A673 (cell line): ENCODE results near the gene TOLLIP.

Experiments
- EZH2 ChIP-seq: fragments of 200-600 bp; sonication (generic); IDR thresholded peaks from 2 replicates; pipeline ENCODE4 v1.6.1; 2017; ENCODE audit warnings: borderline replicate concordance, low read depth, mild to moderate bottlenecking, mixed read lengths, antibody characterized with exemption, low read length; ENCODE audit not compliant: poor library complexity, severe bottlenecking
- TF ChIP-seq, protein P1 (sequence below): fragments of 300-800, 200-600 bp; sonication (generic); conservative IDR thresholded peaks from 2 replicates; pipeline ENCODE4 v1.5.1; 2017; ENCODE audit warnings: low read depth, mild to moderate bottlenecking, antibody characterized with exemption, low read length, moderate library complexity, mixed read lengths

DNA sequence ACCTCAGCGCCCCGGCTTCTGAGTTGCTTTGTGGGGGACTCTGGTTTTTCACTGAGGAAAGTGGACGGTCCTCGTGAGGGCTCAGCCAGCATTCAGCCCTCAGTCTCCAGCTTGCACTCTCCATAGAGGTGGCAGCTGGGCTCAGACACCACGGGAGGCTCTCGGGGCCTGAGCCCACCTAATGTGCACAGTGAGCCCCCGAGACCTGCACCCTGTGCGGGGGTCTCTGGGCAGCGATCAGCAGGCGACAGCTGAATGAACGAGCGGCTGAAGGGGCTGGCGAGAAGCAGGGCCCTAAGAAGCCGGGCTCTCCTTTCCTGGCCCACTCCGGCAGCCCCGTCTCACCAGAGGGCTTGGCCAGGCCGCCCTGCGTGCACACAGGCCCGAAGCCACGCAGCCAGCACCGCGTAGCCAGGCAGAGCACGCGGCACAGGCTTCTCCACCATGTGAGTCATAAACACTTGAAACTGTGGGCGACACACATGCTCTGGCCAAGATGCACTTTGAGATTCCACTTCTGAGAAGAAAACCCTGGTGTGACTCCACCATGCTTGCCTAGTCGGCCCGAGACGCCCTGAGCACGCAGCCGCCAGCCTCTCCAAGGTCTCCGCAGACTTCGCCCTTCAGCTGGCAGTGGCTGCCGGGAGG lies 28.0 kb downstream of the TOLLIP start:
- no peak for TF ChIP-seq EZH2
- TF ChIP-seq, protein P1, sequence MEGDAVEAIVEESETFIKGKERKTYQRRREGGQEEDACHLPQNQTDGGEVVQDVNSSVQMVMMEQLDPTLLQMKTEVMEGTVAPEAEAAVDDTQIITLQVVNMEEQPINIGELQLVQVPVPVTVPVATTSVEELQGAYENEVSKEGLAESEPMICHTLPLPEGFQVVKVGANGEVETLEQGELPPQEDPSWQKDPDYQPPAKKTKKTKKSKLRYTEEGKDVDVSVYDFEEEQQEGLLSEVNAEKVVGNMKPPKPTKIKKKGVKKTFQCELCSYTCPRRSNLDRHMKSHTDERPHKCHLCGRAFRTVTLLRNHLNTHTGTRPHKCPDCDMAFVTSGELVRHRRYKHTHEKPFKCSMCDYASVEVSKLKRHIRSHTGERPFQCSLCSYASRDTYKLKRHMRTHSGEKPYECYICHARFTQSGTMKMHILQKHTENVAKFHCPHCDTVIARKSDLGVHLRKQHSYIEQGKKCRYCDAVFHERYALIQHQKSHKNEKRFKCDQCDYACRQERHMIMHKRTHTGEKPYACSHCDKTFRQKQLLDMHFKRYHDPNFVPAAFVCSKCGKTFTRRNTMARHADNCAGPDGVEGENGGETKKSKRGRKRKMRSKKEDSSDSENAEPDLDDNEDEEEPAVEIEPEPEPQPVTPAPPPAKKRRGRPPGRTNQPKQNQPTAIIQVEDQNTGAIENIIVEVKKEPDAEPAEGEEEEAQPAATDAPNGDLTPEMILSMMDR, result no peak
